HG03439 (cell line): ENCODE measurements around the gene LDB2.

Experiments
- ATAC-seq: cut with Tn5 transposase; IDR thresholded peaks from one replicate; pipeline ENCODE4 v1.9.1; 2021; ENCODE audit warnings: mild to moderate bottlenecking, moderate library complexity; ENCODE audit not compliant: unreplicated experiment

The LDB2 gene

DNA sequence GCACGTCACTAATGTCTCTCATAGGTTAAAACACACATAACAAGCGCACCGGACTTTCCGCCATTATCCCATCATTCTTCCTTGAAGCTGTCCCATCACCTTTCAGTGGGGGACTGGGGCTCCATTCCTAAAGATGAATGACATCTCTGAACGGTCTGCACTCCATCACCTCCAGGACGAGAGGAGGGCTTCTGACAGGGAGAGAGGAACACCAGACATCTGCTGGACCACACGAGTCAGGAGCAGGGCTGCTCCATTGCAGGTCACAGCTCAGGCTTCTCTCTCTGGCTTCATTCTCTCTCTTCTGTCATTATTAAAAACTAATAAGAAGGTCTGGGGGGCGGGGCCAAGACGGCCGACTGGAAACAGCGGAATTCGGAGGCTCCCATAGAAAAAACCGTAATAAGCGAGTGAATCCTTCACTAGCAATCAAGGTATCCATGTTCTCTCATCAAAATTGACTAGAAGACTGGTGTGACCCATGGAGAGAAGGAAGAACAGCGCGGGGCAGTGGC is 289.8 kb downstream of the LDB2 start:
- ATAC-seq, result no peak

- ATAC-seq, result no peak
Observed at GRCh38 chr4:16608123-16608522, 290.3 kb downstream of the LDB2 start.

DNA sequence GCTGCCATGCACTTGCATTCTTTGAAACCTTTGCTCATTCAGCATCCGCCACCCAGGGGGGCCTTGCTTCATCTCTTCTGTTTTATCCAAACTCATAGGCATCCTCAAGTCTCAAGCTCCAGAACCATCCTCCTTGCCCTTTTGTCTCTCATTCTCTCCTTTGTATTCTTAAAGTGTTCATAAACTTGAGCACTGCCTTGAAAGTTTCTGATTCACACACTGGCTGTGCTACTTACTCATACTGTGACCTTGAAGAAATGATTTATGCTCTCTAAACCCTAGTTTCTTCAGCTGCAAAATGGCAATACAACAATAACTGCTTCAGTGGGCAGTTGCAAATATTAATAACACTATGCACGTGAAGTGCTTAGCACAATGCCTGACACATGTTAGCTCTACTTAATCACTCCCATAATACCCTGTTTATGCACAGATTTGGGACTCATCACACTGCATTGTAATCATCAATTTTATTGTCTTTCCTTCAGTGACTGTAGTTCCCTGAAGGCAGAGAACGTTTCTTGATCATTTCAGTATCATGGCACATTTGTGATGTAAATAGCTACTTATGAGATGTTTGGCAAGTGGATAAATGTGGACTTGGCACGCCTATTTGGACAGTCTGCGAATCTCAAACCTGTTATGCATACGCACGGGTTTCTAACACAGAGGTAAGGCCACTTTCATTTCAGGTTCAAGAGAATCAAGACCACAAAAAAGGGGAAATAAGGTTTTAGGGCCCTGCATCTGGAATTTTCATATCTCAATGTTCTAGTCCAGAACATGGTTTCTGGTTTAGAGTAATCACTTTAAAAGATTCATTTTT is 291.0 kb downstream of the LDB2 start:
- no peak for ATAC-seq

GRCh38 chr4:16606691-16607090 is 291.8 kb downstream of the LDB2 start:
- no peak for ATAC-seq

GRCh38 chr4:16603178-16603577 is 295.3 kb downstream of the LDB2 start:
- ATAC-seq, result no peak

DNA sequence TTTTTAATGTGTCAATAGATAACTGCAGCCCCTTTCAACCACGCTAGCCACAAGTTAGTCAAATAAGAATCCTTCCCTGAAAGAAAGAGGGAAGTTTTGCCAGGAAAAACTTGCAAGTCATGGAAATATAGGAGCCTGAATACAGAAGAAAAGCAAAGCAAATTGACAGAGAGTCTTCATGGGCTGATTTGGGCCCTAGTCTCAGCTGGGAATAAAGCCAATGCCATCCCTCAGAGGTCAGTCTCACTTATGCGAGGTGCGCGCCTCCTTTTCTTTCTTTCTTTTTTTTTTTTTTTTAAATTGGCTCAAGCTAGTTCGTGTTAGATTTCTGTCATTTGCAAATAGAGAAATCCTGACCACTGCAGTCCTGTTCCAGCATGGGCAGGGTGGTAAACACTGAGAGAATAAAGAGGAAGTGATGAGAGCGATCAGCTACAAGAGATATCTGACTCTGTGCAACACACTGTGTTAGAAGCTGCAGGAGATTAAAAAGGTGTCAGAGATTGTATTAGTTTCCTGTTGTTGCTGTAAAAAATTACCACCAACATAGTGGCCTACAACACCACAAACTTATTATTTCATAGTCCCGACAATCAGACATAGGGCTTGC is 299.7 kb downstream of the LDB2 start:
- no peak for ATAC-seq

GRCh38 chr4:16597845-16598596 is 300.4 kb downstream of the LDB2 start:
- ATAC-seq, result no peak

- ATAC-seq, result no peak
Observed at GRCh38 chr4:16597443-16597842, 301.0 kb downstream of the LDB2 start.

- no peak for ATAC-seq
Observed at GRCh38 chr4:16596267-16596666, 302.2 kb downstream of the LDB2 start.

GRCh38 chr4:16594128-16594527 is 304.3 kb downstream of the LDB2 start:
- ATAC-seq, result no peak

GRCh38 chr4:16593386-16593785 is 305.1 kb downstream of the LDB2 start:
- ATAC-seq, result no peak

GRCh38 chr4:16591272-16591826 is 307.1 kb downstream of the LDB2 start:
- no peak for ATAC-seq

- ATAC-seq, result no peak
Observed at GRCh38 chr4:16590797-16591196, 307.6 kb downstream of the LDB2 start.

- ATAC-seq, result no peak
Observed at GRCh38 chr4:16588651-16589050, 309.8 kb downstream of the LDB2 start.

- no peak for ATAC-seq
Observed at GRCh38 chr4:16588149-16588548, 310.3 kb downstream of the LDB2 start.

DNA sequence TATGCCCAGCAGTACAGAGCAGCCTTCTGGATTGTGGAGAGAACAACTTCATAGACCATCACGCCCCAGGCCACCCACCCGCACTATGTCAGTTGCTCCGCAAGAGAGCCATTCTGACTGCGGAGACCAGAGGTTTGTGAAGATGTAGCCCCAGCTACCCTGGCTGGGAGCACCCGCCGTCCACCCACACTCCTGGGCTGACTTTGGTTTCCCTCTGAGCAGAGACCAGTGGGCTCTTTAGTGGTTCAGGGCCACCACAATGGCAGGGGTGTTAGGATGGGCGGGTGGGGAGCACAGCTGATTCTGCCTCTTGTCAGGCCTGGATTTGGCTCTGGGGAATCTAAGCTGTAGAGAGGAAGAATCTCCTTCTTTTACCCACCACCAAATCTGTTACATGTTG is 313.4 kb downstream of the LDB2 start:
- no peak for ATAC-seq

DNA sequence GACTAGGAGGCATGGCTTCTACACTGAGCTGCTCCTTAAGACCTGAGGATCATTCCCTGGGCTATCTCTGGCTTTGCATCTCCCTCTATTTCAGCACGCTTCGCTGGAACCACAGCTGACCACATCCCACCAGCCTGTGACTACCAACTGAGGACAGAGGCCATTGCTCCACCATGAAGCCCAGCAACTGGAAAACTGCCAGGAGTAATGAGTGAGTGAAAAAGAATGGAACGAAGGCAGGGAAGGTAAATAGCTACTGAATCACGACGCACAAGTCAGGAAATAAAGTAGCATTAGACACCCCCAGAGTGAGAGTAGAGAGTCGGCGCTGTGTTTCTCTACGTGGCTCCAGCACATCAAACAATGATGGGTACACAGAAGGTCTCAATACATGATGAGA is 314.7 kb downstream of the LDB2 start:
- ATAC-seq, result no peak

GRCh38 chr4:16582526-16582925 is 315.9 kb downstream of the LDB2 start:
- ATAC-seq, result no peak

DNA sequence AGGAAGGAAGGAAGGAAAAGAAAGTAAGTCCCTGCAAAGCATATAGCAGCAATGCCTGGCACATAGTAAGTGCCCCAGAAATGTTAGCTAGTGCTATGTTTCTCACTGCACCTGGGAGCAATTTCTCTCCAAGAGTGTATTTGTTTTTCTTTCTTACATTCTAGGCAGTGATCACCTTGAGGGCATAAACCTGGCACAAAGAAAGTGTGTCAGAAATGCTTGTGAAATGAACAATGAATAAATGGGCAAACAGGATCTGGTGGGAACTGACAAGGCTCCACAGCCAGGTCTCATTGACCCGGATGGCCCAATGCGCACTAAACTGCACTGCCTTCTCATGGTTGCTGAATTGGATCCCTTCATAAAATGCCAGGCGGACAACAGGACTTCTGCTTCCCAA is 316.4 kb downstream of the LDB2 start:
- no peak for ATAC-seq

GRCh38 chr4:16581117-16581516 is 317.3 kb downstream of the LDB2 start:
- no peak for ATAC-seq

DNA sequence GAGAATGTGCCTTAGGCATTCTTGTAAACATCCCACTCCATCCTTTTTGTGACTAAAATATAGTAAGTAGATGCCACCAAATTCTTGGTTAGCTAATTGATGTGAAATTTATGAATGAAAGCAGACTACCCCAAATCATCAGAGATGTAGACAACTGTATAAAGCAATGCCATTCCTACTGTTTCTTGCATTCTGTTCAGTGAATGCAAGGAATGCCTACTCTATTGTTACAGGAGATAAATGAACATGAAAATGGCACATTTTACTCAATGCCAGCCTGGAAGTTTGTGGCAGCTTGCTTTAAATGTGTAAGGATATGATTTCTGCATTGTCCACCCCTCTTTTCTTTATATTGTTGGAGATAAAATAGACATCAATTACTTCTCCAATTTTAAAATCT is 317.9 kb downstream of the LDB2 start:
- no peak for ATAC-seq
